Neural progenitor cell (in vitro differentiated cells): ENCODE data around the gene CERS1. TPM values are rescaled to one million over a fixed set of nuclear protein-coding genes. Genes with fewer than 3 reads are reported as not detected.

Source experiments
- DNase-seq: peaks from one replicate; pipeline ENCODE4 v3.0.0-alpha.2; 2016; ENCODE audit warnings: low spot score
- H2AFZ ChIP-seq: fragments of 200-600 bp; sonication (generic); replicated peaks from 2 replicates; pipeline ENCODE4 v1.6.1; 2016; ENCODE audit warnings: antibody characterized with exemption
- H3F3A ChIP-seq: fragments of 200-600 bp; sonication (generic); 2 replicates; pipeline ENCODE4 v1.6.1; 2016; ENCODE audit warnings: antibody characterized with exemption, low read depth
- H3K27ac ChIP-seq: fragments of 200-600 bp; sonication (generic); 2 replicates; pipeline ENCODE4 v1.5.1; 2016; ENCODE audit warnings: mild to moderate bottlenecking
- H3K27me3 ChIP-seq: fragments of 200-600 bp; sonication (generic); 2 replicates; pipeline ENCODE4 v1.6.1; 2016; ENCODE audit warnings: mild to moderate bottlenecking, moderate library complexity
- H3K36me3 ChIP-seq: fragments of 200-600 bp; sonication (generic); 2 replicates; pipeline ENCODE4 v1.5.1; 2016
- H3K4me1 ChIP-seq: fragments of 200-600 bp; sonication (generic); 2 replicates; pipeline ENCODE4 v1.6.1; 2016; ENCODE audit warnings: mixed run types
- H3K4me2 ChIP-seq: fragments of 200-600 bp; sonication (generic); 2 replicates; pipeline ENCODE4 v1.6.1; 2016
- H3K4me3 ChIP-seq: fragments of 200-600 bp; sonication (generic); 2 replicates; pipeline ENCODE4 v1.5.1; 2016
- H3K79me2 ChIP-seq: fragments of 200-600 bp; sonication (generic); 2 replicates; pipeline ENCODE4 v1.6.1; 2016; ENCODE audit warnings: low read depth
- H3K9ac ChIP-seq: fragments of 200-600 bp; sonication (generic); 2 replicates; pipeline ENCODE4 v1.6.1; 2016
- H3K9me3 ChIP-seq: fragments of 200-600 bp; sonication (generic); 2 replicates; pipeline ENCODE4 v1.5.1; 2016; ENCODE audit warnings: low read depth
- H4K20me1 ChIP-seq: fragments of 200-600 bp; sonication (generic); 2 replicates; pipeline ENCODE4 v1.6.1; 2016; ENCODE audit warnings: low read depth
- H3K27ac Mint-ChIP-seq: 3 replicates; pipeline ENCODE4 v1.8.0; 2021; ENCODE audit warnings: mixed read lengths
- H3K27me3 Mint-ChIP-seq: 2 replicates; pipeline ENCODE4 v1.8.0; 2022; ENCODE audit warnings: low read depth, mild to moderate bottlenecking, inconsistent platforms, moderate library complexity, mixed read lengths; ENCODE audit not compliant: insufficient read depth
- H3K36me3 Mint-ChIP-seq: 3 replicates; pipeline ENCODE4 v1.8.0; 2021; ENCODE audit warnings: mixed read lengths
- H3K4me1 Mint-ChIP-seq: 3 replicates; pipeline ENCODE4 v1.8.0; 2021; ENCODE audit warnings: mixed read lengths
- H3K4me3 Mint-ChIP-seq: 3 replicates; pipeline ENCODE4 v1.8.0; 2021; ENCODE audit warnings: mild to moderate bottlenecking, moderate library complexity, mixed read lengths
- H3K9me3 Mint-ChIP-seq: 3 replicates; pipeline ENCODE4 v1.8.0; 2020; ENCODE audit warnings: mixed read lengths
- CTCF ChIP-seq: fragments of 200-600 bp; sonication (generic); IDR thresholded peaks from 2 replicates; pipeline ENCODE4 v1.5.1; 2017; ENCODE audit warnings: antibody characterized with exemption, mild to moderate bottlenecking
- EZH2 ChIP-seq: fragments of 200-600 bp; sonication (generic); IDR thresholded peaks from 2 replicates; pipeline ENCODE4 v1.6.1; 2017; ENCODE audit warnings: antibody characterized with exemption, mild to moderate bottlenecking, moderate library complexity
- EZH2phosphoT487 ChIP-seq: fragments of 200-600 bp; sonication (generic); IDR thresholded peaks from 2 replicates; pipeline ENCODE4 v1.6.1; 2017; ENCODE audit warnings: antibody characterized with exemption
- total RNA-seq: library from RNA; depleted of rRNA; stranded (reverse); fragments of >200 nt; gene quantifications from 2 replicates; pipeline ENCODE4 v1.2.3, GENCODE V29; 2015; ENCODE audit warnings: low replicate concordance

CERS1 gene
- total RNA-seq, 1 donor from 2014 or later, result 1.9 TPM

GRCh38 chr19:18875726-18876125 lies 20.2 kb downstream of the CERS1 start:
- peaks cover 4% of the 10 kb centered on the region for H3K4me1 Mint-ChIP-seq
- Histone ChIP-seq H3F3A (peaks cover 7% of the 10 kb centered on the region), H3K27me3 (no peaks in the 10 kb centered on the region), H3K36me3 (no peaks in the 10 kb centered on the region), H3K4me2 (no peak overlapping the region), H3K4me1 (no peaks in the 10 kb centered on the region), H3K79me2 (no peaks in the 10 kb centered on the region), H2AFZ (no peak overlapping the region), H3K27ac (no peak overlapping the region), H3K4me3 (no peak overlapping the region), H3K9me3 (no peaks in the 10 kb centered on the region), H4K20me1 (peaks cover 19% of the 10 kb centered on the region), H3K9ac (no peak overlapping the region)
- peaks cover 6% of the 10 kb centered on the region for H3K9me3 Mint-ChIP-seq
- no peak overlapping the region for H3K27ac Mint-ChIP-seq
- no peak overlapping the region for H3K4me3 Mint-ChIP-seq
- peaks cover 40% of the 10 kb centered on the region for H3K36me3 Mint-ChIP-seq
- no peaks in the 10 kb centered on the region for H3K27me3 Mint-ChIP-seq
- TF ChIP-seq EZH2, result no peak
- no peak for TF ChIP-seq CTCF
- TF ChIP-seq EZH2phosphoT487, result no peak
- DNase-seq, result no peak

- peaks cover 8% of the 10 kb centered on the region for H3K4me1 Mint-ChIP-seq
- Histone ChIP-seq H2AFZ (no peak overlapping the region), H3F3A (peaks cover 16% of the 10 kb centered on the region), H3K9me3 (no peaks in the 10 kb centered on the region), H3K4me3 (no peak overlapping the region), H3K36me3 (no peaks in the 10 kb centered on the region), H4K20me1 (peaks cover 38% of the 10 kb centered on the region), H3K4me1 (no peaks in the 10 kb centered on the region), H3K4me2 (no peak overlapping the region), H3K27ac (no peak overlapping the region), H3K9ac (no peak overlapping the region), H3K79me2 (no peaks in the 10 kb centered on the region), H3K27me3 (no peaks in the 10 kb centered on the region)
- TF ChIP-seq CTCF (no peak), EZH2 (no peak), EZH2phosphoT487 (no peak)
- peak overlapping the region; percentile 0 for H3K27ac Mint-ChIP-seq
- H3K36me3 Mint-ChIP-seq, result peaks cover 28% of the 10 kb centered on the region
- no peak overlapping the region for H3K4me3 Mint-ChIP-seq
- no peaks in the 10 kb centered on the region for H3K9me3 Mint-ChIP-seq
- peaks cover 6% of the 10 kb centered on the region for H3K27me3 Mint-ChIP-seq
- no peak for DNase-seq
These were observed 24.4 kb downstream of the CERS1 start for GRCh38 chr19:18871543-18871942.

- Mint-ChIP-seq H3K9me3 (no peaks in the 10 kb centered on the region), H3K4me1 (peaks cover 8% of the 10 kb centered on the region), H3K4me3 (no peak overlapping the region), H3K36me3 (peaks cover 23% of the 10 kb centered on the region), H3K27me3 (peaks cover 10% of the 10 kb centered on the region), H3K27ac (no peak overlapping the region)
- no peaks in the 10 kb centered on the region for H3K79me2 ChIP-seq
- no peaks in the 10 kb centered on the region for H3K4me1 ChIP-seq
- no peak overlapping the region for H3K4me3 ChIP-seq
- no peaks in the 10 kb centered on the region for H3K27me3 ChIP-seq
- peaks cover 20% of the 10 kb centered on the region for H3F3A ChIP-seq
- H2AFZ ChIP-seq, result no peak overlapping the region
- no peak for TF ChIP-seq CTCF
- no peak for TF ChIP-seq EZH2phosphoT487
- no peak for TF ChIP-seq EZH2
- no peak overlapping the region for H3K4me2 ChIP-seq
- DNase-seq, result no peak
- peaks cover 46% of the 10 kb centered on the region for H4K20me1 ChIP-seq
- no peak overlapping the region for H3K27ac ChIP-seq
- H3K9me3 ChIP-seq, result no peaks in the 10 kb centered on the region
- H3K36me3 ChIP-seq, result no peaks in the 10 kb centered on the region
- no peak overlapping the region for H3K9ac ChIP-seq
These were observed 25.3 kb downstream of the CERS1 start for GRCh38 chr19:18870531-18871172.
